Lower leg skin (tissue), 3 donors: ENCODE data around the gene ACCSL.

ENCODE experiments used
- POLR2A ChIP-seq, 2 donors: fragments of 450-650 bp; IDR thresholded peaks; one replicate each; pipeline ENCODE4 v1.6.1; 2016 to 2017; ENCODE audit warnings: antibody characterized with exemption in 2 of 2, mild to moderate bottlenecking in 1 of 2, moderate library complexity in 1 of 2
- TF ChIP-seq, protein P1 (sequence below), 3 donors: fragments of 450-650 bp; IDR thresholded peaks; one replicate each; pipeline ENCODE4 v1.5.1; 2016; ENCODE audit warnings: antibody characterized with exemption in 3 of 3, mild to moderate bottlenecking in 3 of 3, moderate library complexity in 2 of 3

DNA sequence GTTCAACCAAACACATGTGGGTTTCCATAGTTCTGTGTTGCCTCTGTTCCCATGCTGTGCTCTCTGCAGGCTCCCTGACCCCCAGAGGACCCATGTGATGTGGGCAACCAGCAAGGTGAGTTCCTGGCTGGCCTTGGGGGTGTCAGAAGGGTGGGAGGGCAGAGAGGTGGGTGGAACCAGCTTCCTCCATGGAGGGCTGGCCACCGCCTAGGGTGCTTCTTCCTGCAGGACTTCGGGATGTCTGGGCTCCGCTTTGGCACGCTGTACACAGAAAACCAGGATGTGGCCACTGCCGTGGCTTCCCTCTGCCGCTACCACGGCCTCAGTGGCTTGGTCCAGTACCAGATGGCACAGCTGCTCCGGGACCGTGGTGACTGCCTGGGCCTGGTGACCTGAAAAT lies 33.2 kb downstream of the ACCSL start:
- TF ChIP-seq, protein P1, sequence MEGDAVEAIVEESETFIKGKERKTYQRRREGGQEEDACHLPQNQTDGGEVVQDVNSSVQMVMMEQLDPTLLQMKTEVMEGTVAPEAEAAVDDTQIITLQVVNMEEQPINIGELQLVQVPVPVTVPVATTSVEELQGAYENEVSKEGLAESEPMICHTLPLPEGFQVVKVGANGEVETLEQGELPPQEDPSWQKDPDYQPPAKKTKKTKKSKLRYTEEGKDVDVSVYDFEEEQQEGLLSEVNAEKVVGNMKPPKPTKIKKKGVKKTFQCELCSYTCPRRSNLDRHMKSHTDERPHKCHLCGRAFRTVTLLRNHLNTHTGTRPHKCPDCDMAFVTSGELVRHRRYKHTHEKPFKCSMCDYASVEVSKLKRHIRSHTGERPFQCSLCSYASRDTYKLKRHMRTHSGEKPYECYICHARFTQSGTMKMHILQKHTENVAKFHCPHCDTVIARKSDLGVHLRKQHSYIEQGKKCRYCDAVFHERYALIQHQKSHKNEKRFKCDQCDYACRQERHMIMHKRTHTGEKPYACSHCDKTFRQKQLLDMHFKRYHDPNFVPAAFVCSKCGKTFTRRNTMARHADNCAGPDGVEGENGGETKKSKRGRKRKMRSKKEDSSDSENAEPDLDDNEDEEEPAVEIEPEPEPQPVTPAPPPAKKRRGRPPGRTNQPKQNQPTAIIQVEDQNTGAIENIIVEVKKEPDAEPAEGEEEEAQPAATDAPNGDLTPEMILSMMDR (IDR thresholded peaks at IDR 0.05): no peak
- no peak for TF ChIP-seq POLR2A (IDR thresholded peaks at IDR 0.05)
